Osteocyte (in vitro differentiated cells): Measurements from ENCODE around the gene POLR1C. TPM values are rescaled to one million over a fixed set of nuclear protein-coding genes. Genes with fewer than 3 reads are reported as not detected.

ENCODE experiments used
- DNase-seq: peaks from one replicate; pipeline ENCODE4 v3.0.0; 2021; ENCODE audit warnings: mixed read lengths; ENCODE audit not compliant: unreplicated experiment; ENCODE audit errors: extremely low spot score
- H3K27ac Mint-ChIP-seq: one replicate; pipeline ENCODE4 v1.8.0; 2021; ENCODE audit warnings: mild to moderate bottlenecking, mixed read lengths; ENCODE audit not compliant: unreplicated experiment
- H3K27me3 Mint-ChIP-seq: one replicate; pipeline ENCODE4 v1.8.0; 2021; ENCODE audit warnings: mixed read lengths; ENCODE audit not compliant: unreplicated experiment
- H3K36me3 Mint-ChIP-seq: one replicate; pipeline ENCODE4 v1.8.0; 2021; ENCODE audit warnings: mixed read lengths; ENCODE audit not compliant: unreplicated experiment
- H3K4me1 Mint-ChIP-seq: one replicate; pipeline ENCODE4 v1.8.0; 2021; ENCODE audit warnings: mixed read lengths; ENCODE audit not compliant: unreplicated experiment
- H3K4me3 Mint-ChIP-seq: one replicate; pipeline ENCODE4 v1.8.0; 2021; ENCODE audit warnings: mild to moderate bottlenecking, moderate library complexity, mixed read lengths; ENCODE audit not compliant: unreplicated experiment
- H3K9me3 Mint-ChIP-seq: one replicate; pipeline ENCODE4 v1.8.0; 2021; ENCODE audit warnings: mixed read lengths; ENCODE audit not compliant: unreplicated experiment
- CTCF ChIP-seq: fragments of 200-600 bp; sonication (generic); IDR thresholded peaks from 2 replicates; pipeline ENCODE4 v1.5.0; 2021; ENCODE audit warnings: antibody characterized with exemption, mild to moderate bottlenecking, moderate library complexity
- total RNA-seq: library from RNA; stranded (reverse); gene quantifications from 2 replicates; pipeline ENCODE4 v1.2.1, GENCODE V29; 2021

Gene POLR1C
- total RNA-seq, 1 donor from 2014 or later = 32.8 TPM

GRCh38 chr6:43469947-43470346 is 46.9 kb upstream of the POLR1C start:
- Mint-ChIP-seq H3K9me3 (no peaks in the 10 kb centered on the region), H3K4me3 (no peak overlapping the region), H3K36me3 (no peaks in the 10 kb centered on the region), H3K4me1 (no peaks in the 10 kb centered on the region), H3K27me3 (peaks cover 14% of the 10 kb centered on the region), H3K27ac (no peak overlapping the region)
- no peak for TF ChIP-seq CTCF
- DNase-seq = no peak

GRCh38 chr6:43471399-43471798 is 45.5 kb upstream of the POLR1C start:
- Mint-ChIP-seq H3K4me3 (no peak overlapping the region), H3K27me3 (peaks cover 14% of the 10 kb centered on the region), H3K36me3 (no peaks in the 10 kb centered on the region), H3K27ac (no peak overlapping the region), H3K9me3 (no peaks in the 10 kb centered on the region), H3K4me1 (no peaks in the 10 kb centered on the region)
- no peak for TF ChIP-seq CTCF
- no peak for DNase-seq

GRCh38 chr6:43472515-43472914 is 44.4 kb upstream of the POLR1C start:
- H3K9me3 Mint-ChIP-seq = no peaks in the 10 kb centered on the region
- no peaks in the 10 kb centered on the region for H3K36me3 Mint-ChIP-seq
- H3K27me3 Mint-ChIP-seq = peaks cover 14% of the 10 kb centered on the region
- no peak overlapping the region for H3K4me3 Mint-ChIP-seq
- peaks cover 8% of the 10 kb centered on the region for H3K4me1 Mint-ChIP-seq
- H3K27ac Mint-ChIP-seq = no peak overlapping the region
- DNase-seq = no peak
- TF ChIP-seq CTCF = no peak

GRCh38 chr6:43475516-43475915 is 41.4 kb upstream of the POLR1C start:
- no peak for TF ChIP-seq CTCF
- peaks cover 10% of the 10 kb centered on the region for H3K27me3 Mint-ChIP-seq
- H3K9me3 Mint-ChIP-seq = no peaks in the 10 kb centered on the region
- no peak overlapping the region for H3K4me3 Mint-ChIP-seq
- no peaks in the 10 kb centered on the region for H3K36me3 Mint-ChIP-seq
- no peak for DNase-seq
- no peak overlapping the region for H3K27ac Mint-ChIP-seq
- H3K4me1 Mint-ChIP-seq = peaks cover 30% of the 10 kb centered on the region

GRCh38 chr6:43476746-43477145 is 40.1 kb upstream of the POLR1C start:
- H3K36me3 Mint-ChIP-seq = no peaks in the 10 kb centered on the region
- H3K9me3 Mint-ChIP-seq = no peaks in the 10 kb centered on the region
- no peak for TF ChIP-seq CTCF
- peaks cover under 1% of the 10 kb centered on the region for H3K27me3 Mint-ChIP-seq
- peak overlapping the region; percentile 94 for H3K4me3 Mint-ChIP-seq
- peaks cover 31% of the 10 kb centered on the region for H3K4me1 Mint-ChIP-seq
- no peak for DNase-seq
- peak overlapping the region; percentile 96 for H3K27ac Mint-ChIP-seq
